MM.1S (cell line): ENCODE data around the gene SORCS2.

Experiments
- CTCF ChIP-seq: fragments of 300-600 bp; sonication (generic); IDR thresholded peaks from 2 replicates; pipeline ENCODE4 v1.5.1; 2016; ENCODE audit warnings: antibody characterized with exemption, low read length, mixed read lengths
- EZH2 ChIP-seq: fragments of 300-600 bp; sonication (generic); optimal IDR thresholded peaks from 2 replicates; pipeline ENCODE3; 2017; ENCODE audit warnings: low read depth, mild to moderate bottlenecking, antibody characterized with exemption, low read length, mixed read lengths
- EZH2phosphoT487 ChIP-seq: fragments of 300-600 bp; sonication (generic); IDR thresholded peaks from 2 replicates; pipeline ENCODE4 v1.6.1; 2018; ENCODE audit warnings: antibody characterized with exemption, low read length

DNA sequence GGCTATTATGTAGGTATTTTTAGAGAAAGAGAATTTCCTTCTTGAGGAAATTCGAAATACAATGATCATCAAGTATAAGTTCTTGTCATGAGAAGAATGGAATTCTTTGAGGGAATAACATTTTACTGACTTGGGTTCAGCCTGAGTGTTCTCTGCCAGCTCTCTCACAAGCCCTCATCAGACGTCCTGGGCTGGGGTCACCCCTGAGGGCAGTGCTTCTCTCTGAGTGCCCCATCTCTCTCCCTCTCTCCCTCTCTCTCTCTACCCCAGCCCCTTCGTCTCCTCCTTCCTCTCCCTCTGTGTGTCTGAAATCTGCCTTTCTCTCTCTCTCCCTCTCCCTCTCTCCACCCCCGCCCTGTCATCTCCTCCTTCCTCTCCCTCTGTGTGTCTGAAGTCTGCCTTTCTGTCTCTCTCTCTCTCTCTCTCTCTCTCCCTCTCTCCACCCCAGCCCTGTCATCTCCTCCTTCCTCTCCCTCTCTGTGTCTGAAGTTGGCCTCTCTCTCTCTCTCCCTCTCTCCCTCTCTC lies 484.1 kb downstream of the SORCS2 start:
- TF ChIP-seq CTCF (no peak), EZH2 (no peak), EZH2phosphoT487 (no peak)
